Epithelial cell of prostate (primary cell): ENCODE measurements around the gene APOO.
A peak's percentile ranks its signal among the peaks of the same experiment; 100 is the strongest.
"Not testable (repeated sequence)": the region's sequence is repeated elsewhere in the genome, so short reads cannot be mapped to it uniquely, and the experiment has no call there.

Experiments used
- DNase-seq: peaks from one replicate; pipeline ENCODE4 v3.0.0-alpha.2; 2011; ENCODE audit warnings: low read depth, low spot score
- H3K27ac ChIP-seq: fragments of 450-650 bp; 2 replicates; pipeline ENCODE4 v1.5.1; 2017; ENCODE audit warnings: mild to moderate bottlenecking

The APOO gene

DNA sequence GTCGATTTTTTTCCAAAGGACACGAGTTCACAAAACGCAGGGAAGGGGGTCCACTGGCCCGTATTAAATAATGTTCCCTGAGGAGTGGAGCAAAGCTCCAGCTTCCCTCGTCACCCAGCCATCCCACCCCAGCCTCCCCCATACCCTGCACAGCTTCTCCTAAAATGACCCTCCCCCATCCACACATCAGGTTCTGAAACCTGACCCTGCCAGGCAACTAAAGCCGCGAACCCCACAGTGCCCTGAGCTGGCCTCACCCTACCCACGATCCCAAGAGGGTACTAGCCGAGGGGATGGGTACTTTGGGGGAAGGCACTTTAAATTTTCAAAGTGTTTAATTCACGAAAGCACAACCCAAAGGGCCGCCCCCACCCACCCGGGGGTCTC, 634 bp downstream of the APOO start:
- DNase-seq: no peak
- peak overlapping the region; percentile 76 for H3K27ac ChIP-seq

DNA sequence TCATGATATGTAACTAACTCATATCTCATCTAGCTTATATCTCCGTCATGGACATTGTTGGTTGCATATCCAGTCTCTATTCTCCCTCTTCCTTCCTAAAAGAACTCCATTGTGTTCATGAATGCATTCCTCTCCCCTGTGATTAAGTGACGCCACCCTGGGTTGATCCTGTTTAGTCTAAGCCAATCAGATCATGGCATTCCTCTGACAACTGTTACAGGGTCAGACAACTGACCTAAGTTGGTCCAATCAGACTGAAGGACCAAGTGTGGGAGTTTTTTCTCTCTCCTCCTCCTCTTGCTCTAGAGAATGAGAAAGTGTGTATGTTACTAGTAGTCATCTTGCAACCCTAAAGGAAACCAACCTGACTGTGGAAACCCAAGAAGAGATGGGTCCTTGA, 3.6 kb downstream of the APOO start:
- no peak overlapping the region for H3K27ac ChIP-seq

DNA sequence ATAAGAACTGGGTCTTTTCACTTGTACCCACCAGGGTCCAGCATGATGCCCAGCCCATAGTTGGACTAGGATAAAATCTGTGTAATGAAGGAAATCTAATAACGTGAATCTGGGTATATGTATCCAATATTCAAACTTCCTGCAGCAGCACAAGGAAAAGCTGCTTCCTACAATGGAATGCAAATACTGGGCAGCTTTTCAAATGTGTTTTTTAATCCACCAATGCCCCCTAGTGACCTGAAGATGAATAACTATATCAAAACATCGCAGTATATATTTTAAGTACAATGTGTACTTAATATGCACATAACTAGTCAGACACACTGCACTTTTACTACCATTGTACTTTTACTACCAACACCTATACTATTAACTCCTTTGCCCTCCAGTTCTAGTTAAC, 5.3 kb downstream of the APOO start:
- DNase-seq: no peak
- peak overlapping the region; percentile 96 for H3K27ac ChIP-seq

More for the DNA sequence above, 3.6 kb downstream of the APOO start:
- peak; percentile 27 for DNase-seq

DNA sequence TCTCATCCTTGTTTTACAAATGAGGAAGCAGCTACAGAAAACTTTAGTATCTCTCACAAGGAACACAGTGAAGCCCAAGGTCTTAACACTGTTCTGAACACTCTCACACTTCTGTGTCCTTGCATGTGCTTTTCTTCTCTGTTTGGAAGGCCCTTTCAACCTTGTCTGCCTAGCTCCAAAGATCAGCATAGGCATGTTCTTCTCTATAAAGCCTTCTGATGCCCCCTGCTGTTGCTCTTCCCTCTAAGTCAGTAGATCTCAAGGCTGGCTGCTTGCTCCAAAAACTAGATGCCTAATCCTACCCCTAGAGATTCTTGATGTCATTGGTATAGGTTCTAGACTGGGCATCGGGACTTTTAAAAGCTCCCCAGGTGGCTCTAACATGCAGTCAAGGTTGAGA, 5.9 kb downstream of the APOO start:
- peak overlapping the region; percentile 96 for H3K27ac ChIP-seq
- peak; percentile 49 for DNase-seq

DNA sequence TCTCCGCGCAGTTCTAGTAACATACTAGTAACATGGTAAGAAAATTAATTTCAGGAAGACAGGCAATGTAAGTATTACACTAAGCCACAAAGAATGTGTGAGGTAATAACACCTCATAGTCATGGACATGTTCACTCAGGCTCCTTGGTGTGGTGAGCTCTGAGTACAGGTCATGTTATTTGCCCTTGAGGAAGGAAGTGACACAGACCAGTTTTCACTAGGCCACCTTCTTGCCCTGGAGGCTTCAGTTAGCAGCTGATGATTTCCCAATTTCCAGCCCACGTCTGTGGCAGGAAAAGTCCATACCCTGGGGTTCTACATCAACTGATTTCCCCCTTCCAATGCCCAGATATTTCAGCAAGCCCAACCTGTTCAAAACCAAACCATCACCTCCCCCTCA, 6.7 kb downstream of the APOO start:
- DNase-seq: peak; percentile 91
- peak overlapping the region; percentile 96 for H3K27ac ChIP-seq

DNA sequence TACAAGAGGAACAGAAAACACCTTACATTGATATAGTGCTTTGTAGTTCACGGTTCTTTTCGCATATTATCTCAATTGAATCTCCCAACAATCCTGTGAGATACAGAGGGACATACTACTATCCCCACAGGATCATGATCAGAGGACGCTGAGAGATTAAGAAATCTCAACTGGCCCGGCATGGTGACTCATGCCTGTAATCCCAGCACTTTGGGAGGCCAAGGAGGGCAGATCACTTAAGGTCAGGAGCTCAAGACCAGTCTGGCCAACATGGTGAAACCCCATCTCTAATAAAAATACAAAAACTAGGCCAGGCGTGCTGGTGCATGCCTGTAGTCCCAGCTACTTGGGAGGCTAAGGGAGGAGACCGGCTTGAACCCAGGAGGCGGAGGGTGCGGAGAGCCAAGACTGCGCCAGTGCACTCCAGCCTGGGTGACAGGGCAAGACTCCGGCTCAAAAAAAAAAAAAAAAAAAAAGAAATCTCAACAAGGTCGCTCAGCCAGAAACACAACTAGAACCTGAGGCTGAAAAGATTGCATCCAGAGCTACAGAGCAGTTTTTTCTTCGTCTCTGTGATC, 7.4 kb downstream of the APOO start:
- H3K27ac ChIP-seq: peak overlapping the region; percentile 96
- DNase-seq: no peak

DNA sequence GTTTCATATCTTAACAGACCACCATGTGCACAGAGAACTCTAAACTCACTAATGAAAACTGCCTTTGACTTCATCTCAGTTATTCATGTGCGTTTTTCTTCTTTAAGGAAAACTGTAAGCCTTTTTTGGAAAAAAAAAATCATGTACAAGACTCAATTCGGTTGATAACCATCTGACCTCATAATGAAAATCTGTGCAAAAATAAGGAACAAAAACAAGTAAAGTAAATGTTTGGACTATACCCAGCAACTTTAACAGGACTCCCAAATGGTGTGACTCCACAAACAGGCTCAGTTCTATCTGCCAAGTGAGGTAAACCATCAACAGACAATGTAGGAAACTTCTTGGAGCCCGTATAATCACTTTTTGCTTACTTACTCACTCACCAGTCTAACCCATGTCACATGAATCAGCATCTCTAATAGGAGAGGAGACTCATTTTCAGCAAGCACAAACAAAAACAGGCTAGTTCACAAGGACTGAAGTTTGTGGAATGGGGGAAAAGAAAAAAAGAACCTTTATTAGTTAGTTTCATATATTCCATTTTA, 9.3 kb downstream of the APOO start:
- peak overlapping the region; percentile 96 for H3K27ac ChIP-seq
- peak; percentile 60 for DNase-seq

DNA sequence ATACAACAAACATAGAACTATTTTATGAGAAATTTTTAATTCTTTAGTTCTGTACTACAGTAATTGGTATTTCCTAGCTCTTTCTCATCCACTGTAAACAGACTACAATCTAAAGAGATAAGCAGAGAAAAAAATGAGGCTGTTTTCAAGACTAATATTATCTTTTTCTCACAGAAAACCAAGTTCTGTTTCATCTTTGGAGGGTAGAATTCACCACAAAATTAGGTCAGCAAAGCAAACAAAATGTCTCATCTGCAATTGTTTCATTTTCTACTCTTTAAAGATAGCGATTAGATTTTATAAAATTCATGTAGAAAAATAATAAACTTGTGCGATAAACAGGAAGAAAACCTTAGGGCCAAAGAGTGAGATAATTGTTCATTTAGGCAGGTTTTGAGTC, 10.8 kb downstream of the APOO start:
- peak overlapping the region; percentile 96 for H3K27ac ChIP-seq
- no peak for DNase-seq

DNA sequence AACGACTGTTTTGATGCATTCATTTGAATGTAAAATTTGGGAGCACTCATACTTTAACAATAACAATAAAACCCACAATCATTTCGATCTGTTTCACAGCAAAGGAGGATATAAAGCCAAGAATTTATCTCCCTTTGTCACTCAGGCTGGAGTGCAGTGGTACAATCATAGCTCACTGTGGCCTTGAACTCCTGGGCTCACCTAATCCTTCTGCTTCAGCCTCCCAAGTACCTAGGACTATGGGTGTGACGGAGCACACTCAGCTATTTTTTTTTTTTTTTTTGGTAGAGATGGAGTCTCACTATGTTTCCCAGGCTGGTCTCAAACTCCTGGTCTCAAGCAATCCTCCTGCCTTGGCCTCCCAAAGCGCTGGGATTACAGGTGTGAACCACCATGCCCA, 11.2 kb downstream of the APOO start:
- H3K27ac ChIP-seq: peak overlapping the region; percentile 96
- DNase-seq: not testable (repeated sequence)

DNA sequence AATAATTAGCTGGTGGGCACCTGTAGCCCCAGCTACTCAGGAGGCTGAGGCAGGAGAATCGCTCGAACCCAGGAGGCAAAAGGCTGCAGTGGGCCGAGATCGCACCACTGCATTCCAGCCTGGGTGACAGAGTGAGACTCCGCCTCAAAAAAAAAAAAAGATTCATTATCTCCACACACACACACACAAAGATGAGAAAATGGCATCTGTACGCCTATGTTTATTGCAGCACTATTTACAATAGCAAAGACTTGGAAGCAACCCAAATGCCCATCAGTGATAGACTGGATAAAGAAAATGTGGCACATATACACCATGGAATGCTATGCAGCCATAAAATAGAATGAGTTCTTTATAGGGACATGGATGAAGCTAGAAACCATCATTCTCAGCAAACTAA, 12.7 kb downstream of the APOO start:
- not testable (repeated sequence) for H3K27ac ChIP-seq, DNase-seq

DNA sequence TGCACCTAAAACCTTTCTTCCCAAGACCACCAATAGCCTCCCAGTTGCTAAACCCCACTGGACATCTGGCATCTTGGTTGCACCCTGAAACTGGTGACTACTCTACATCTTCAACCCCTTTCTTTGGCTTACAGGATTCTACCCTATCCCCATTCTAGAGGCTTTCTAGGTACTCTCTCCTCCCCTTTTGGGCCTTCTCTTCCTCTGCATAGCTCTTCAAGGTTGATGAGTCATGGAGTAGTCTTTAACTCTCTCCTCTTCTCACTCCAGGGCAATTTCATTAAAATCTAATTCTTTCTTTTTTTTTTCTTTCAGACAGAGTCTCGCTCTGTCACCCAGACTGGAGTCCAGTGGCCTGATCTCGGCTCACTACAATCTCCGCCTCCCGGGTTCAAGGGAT, 16.8 kb downstream of the APOO start:
- no peak overlapping the region for H3K27ac ChIP-seq
- DNase-seq: no peak

DNA sequence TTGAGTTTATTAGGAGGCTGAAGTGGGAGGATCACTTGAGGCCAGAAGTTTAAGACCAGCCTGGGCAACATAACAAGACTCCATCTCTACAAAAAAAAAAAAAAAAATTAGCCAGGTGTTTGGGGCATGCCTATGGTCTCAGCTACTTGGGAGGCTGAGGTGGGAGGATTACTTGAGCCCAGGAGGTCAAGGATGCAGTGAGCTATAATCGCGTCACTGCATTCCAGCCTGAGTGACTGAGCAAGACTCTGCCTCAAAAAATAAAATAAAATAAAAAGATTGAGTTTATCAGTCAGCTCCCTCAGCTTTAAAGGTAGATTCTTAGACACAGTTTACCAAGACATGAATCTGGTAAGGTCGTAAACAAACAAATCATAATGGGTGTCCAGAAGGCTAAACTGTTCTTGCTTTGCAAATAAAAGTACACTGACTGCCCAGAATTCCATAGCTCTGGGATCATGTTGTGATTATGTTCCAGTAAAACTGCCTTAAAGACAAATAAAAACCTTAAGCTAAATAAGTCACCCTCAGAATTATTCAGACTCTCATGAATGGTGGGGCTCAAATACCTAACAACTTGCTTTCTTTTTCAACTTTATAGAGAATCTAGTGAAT, 18.7 kb downstream of the APOO start:
- peak overlapping the region; percentile 81 for H3K27ac ChIP-seq
- no peak for DNase-seq

DNA sequence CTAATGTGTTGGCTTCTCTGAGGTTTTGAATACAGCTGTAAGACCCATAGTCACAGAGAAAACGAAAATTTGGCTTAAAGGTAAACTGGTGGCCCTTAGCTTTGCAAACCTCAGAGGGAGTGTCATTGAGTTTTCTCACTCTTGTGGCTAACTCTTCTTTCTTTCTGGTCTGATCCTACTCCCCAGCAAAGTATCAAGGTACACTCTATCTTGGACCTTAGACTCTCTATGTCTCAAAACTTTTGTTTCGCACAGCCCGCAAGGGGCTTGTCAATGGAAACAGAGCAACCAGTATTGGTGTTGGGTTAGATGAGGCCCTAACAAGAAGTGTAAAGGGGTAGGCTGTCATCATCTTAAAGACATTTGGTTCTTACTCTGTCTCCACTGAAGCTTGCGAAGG, 19.8 kb downstream of the APOO start:
- no peak for DNase-seq
- H3K27ac ChIP-seq: no peak overlapping the region

DNA sequence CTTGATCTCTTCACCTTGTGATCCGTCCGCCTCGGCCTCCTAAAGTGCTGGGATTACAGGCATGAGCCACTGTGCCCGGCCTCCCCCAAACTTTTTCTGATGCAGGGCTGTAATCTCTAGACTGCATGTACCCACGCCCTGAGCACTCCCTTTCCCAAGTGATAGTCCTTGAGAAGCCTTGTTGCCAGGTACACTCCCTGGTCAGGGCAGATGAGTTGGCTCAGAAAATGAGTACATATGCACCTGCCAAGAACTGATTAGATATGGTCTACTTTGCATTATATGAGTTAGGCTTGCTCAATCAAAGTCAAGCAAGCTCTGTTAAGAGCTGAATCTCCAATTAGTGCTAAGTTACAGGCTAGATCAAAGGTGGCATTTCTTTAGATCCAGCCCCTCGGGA, 20.3 kb downstream of the APOO start:
- H3K27ac ChIP-seq: no peak overlapping the region
- no peak for DNase-seq

DNA sequence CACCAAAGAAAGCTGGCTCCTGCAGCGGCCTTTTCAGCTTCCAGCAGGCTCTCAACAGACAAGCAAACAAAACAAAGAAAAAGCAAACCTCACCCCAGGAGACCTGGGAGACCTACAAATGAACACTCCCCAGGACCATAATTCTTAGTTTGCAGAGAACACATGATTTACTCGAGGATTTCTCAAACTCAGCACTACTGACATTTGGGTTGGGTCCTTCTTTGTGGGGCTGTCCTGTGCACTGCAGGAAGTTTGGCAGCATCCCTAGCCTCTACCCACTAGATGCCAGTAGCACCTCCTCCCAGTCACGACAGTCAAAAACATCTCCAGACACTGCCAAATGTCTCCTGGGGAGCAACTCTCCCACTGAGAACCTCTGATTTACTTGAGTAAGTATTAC, 21.9 kb downstream of the APOO start:
- no peak for DNase-seq
- H3K27ac ChIP-seq: no peak overlapping the region

DNA sequence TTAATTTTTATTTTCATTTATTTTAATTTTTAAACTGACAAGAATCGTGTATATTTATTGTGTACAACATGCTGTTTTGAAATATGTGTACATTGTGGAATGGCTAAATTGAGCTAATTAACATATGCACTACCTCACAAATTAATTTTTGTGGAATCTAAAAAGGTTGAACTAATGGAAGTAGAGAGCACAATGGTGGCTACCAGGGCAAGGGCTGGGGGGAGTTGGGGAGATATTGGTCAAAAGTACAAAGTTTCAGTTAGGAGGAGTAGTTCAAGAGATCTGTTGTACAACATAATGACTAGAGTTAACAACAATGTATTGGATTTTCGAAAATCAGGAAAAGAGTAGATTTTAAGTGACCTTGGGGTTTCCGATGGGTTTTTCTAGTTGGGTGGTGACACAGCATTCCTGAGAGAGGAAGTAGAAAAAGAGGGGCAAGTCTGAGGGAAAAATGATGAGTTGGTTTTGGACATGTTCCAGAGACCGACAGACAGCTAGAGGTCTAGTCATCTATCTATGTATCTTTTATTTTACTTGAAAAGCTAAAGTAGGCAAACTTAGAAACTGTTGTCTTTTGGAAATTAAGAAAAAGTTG, 23.2 kb downstream of the APOO start:
- peak overlapping the region; percentile 68 for H3K27ac ChIP-seq
- no peak for DNase-seq

DNA sequence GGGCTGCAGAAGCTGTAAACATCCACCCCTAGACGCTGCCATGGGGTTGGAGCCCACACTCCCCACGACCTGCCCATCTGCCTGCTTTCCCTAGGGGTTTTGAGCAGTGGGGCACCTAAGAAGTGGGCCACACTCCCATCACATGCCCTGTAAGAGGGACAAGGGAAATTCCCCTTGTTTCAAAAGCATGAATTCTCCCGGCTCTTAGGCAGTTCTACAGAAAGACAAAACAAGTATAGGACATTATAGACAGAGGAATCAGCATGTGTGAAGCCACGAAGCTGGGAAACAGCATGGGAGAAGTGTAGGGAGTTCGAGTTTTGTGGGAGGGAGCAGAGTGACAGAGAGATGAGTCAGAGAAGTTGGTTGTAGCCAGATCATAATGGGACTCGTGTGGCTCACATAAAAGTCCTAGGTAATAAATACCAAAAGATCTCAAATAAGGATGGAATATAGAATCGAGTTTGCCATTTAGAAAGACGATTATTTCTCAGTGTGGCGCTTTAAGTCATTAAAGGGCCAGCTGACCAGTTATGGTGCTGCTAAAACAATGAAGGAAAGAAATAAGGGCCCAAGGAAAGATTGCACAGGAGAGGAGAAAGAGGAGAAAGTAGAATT, 23.9 kb downstream of the APOO start:
- peak overlapping the region; percentile 68 for H3K27ac ChIP-seq
- DNase-seq: peak; percentile 22

DNA sequence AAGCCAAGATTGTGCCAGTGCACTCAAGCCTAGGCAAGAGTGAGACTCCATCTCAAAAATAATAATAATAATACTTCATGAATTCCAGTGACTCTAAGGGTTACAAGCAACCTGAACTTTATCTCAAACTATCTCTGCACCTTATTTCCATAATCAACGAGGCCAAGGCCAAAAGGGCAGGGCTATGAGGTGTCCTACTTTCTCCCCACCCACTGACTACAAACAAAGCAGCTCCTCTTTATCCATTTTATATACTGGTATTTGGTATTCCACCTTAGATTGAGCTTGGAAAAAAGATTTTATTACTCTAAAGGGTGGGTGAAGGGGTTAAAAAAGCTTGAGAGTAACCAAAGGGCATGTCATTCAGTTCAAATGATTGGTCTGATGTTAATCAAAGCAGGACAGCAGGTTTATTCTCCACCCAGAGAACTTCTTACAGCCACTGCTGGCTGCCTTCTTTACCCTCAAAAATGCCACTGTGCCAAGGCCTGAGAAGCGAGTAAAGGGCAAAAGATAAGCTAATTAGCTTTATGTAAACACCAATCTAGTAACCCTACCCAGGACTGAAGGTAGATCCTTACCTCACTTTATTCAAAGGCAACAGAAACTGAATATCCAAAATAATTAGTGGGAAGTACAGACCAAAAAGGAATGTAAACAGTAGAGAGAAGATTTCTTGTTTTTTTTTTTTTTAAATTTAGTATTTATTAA, 28.2 kb downstream of the APOO start:
- no peak overlapping the region for H3K27ac ChIP-seq
- DNase-seq: no peak

DNA sequence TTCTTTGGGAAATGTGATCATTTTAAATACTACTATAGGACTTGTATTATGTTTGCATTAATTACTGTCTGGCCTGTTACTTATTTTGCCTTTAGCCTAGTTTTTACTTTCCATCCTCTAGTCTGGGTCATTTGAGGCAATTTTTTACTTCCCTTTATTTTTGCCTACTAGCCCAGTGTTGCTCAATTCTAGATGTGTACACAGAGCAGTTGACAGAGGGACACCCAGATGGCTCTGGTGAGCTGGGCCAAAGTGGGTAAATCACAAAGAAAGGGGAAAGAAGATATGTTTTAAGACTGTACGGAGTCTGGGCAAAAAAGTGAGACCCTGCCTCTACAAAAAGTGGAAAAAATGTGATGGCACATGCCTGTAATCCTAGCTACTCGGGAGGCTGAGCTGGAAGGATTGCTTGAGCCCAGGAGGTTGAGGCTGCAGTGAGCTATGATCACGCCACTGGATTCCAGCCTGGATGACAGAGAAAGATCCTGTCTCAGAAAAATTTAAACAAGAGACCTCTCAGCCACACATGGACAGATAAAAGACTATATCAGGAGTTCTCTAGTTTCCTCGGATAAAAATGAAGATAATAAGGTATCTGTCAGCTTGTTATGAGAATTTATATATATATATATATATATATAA, 35.7 kb downstream of the APOO start:
- H3K27ac ChIP-seq: no peak overlapping the region

DNA sequence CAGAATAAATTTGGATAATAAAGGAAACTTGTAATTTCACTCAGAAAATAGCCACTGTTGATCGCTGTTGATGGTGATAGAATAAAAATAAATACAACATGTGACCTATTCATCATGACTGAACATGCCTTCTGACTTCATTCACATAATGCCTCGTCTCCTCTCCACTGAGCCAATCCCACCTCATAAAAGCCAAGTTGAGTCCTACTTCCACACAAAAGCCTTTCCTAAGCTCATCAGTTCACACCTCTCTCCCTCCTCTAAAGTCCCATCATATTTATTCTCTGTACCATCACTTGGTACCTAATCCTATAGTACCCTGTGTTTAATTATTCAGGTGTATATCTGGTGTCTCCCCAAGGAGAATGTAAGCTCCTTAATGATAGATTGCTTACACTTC, 37.7 kb downstream of the APOO start:
- DNase-seq: no peak
- H3K27ac ChIP-seq: no peak overlapping the region

More for the DNA sequence above, 35.7 kb downstream of the APOO start:
- no peak for DNase-seq
